ENCODE data around the gene CWH43. TPM values are rescaled to one million over a fixed set of nuclear protein-coding genes. Genes with fewer than 3 reads are reported as not detected.
"Not testable (repeated sequence)": the region's sequence is repeated elsewhere in the genome, so short reads cannot be mapped to it uniquely, and the experiment has no call there.

Gene CWH43
- total and polyA plus RNA-seq, 2 of the 13 experiments (the other 11 are each of a cell fraction or from before 2014, with no cell fraction given) = not detected

DNA sequence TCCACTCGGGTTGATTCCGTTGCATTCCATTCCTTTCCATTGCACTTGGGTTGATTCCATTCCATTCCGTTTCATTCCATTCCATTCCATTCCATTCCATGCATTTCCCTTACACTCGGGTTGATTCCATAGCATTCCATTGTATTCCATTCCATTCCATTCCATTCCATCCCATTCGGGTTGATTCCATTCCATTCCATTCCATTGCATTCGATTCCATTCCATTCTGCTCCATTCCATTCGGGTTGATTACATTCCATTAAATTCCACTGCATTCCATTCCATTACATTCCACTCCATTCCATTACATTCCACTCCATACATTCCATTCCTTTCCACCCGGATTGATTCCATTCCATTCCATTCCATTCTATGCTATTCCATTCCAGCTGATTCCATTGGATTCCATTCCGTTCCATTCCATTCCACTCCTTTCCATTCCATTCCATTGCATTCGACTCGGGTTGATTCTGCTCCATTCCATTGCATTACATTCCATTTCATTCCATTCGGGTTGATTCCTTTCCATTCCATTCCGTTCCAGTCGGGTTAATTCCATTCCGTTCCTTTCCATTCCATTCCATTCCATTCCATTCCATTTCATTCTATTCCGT is 113.9 kb downstream of the CWH43 start:
- 8% methylated on average over 16 of the region's 16 CpGs for WGBS (ENCODE audit: low lambda C conversion rate)
- H3K9me3 ChIP-seq (ENCODE audit: low read length) = peaks cover 73% of the 10 kb centered on the region
- H3K79me2 ChIP-seq (ENCODE audit: insufficient read depth, low read length); H4K20me1 ChIP-seq (ENCODE audit: insufficient read depth, low read length); FAIRE-seq; H2AFZ ChIP-seq (ENCODE audit: low read length); in situ Hi-C loops (cut with HindIII; ENCODE audit: extremely low pct_ligation_motif_present, low pct_unique_long_range_greater_than_20kb); H3K36me3 ChIP-seq (replicated peaks in 1 of 2; ENCODE audit: control insufficient read depth in 1 of 2, insufficient read depth in 2 of 2, low read length in 2 of 2); H3K27ac ChIP-seq (ENCODE audit: extremely low read length, insufficient read depth, low read length); intact Hi-C loops (cut with micrococcal nuclease; ENCODE audit: unreplicated experiment); H3K27me3 ChIP-seq (ENCODE audit: control insufficient read depth in 1 of 2, insufficient read depth in 2 of 2, low read length in 2 of 2); H3K4me1 ChIP-seq (ENCODE audit: insufficient read depth, low read length); DNase-seq (ENCODE audit: low spot score); H3K4me2 ChIP-seq (ENCODE audit: low read depth, low read length); ATAC-seq; POLR2A ChIA-PET; H3K4me3 ChIP-seq (replicated peaks in 1 of 3; ENCODE audit: insufficient read depth in 1 of 3, low read depth in 2 of 3, low read length in 3 of 3); BruUV-seq (replicated peaks); H3K9ac ChIP-seq (ENCODE audit: insufficient read depth, low read depth, low read length); CTCF ChIA-PET (ENCODE audit: low intra/inter-chr PET ratio, low total read pairs): not testable (repeated sequence)
- TF ChIP-seq, protein P1, sequence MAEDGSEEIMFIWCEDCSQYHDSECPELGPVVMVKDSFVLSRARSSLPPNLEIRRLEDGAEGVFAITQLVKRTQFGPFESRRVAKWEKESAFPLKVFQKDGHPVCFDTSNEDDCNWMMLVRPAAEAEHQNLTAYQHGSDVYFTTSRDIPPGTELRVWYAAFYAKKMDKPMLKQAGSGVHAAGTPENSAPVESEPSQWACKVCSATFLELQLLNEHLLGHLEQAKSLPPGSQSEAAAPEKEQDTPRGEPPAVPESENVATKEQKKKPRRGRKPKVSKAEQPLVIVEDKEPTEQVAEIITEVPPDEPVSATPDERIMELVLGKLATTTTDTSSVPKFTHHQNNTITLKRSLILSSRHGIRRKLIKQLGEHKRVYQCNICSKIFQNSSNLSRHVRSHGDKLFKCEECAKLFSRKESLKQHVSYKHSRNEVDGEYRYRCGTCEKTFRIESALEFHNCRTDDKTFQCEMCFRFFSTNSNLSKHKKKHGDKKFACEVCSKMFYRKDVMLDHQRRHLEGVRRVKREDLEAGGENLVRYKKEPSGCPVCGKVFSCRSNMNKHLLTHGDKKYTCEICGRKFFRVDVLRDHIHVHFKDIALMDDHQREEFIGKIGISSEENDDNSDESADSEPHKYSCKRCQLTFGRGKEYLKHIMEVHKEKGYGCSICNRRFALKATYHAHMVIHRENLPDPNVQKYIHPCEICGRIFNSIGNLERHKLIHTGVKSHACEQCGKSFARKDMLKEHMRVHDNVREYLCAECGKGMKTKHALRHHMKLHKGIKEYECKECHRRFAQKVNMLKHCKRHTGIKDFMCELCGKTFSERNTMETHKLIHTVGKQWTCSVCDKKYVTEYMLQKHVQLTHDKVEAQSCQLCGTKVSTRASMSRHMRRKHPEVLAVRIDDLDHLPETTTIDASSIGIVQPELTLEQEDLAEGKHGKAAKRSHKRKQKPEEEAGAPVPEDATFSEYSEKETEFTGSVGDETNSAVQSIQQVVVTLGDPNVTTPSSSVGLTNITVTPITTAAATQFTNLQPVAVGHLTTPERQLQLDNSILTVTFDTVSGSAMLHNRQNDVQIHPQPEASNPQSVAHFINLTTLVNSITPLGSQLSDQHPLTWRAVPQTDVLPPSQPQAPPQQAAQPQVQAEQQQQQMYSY (CRISPR knock-in tag; IDR thresholded peaks at IDR 0.05) = 0 out of 2 replicates have a peak, but pooled peaks have one; percentile 6

DNA sequence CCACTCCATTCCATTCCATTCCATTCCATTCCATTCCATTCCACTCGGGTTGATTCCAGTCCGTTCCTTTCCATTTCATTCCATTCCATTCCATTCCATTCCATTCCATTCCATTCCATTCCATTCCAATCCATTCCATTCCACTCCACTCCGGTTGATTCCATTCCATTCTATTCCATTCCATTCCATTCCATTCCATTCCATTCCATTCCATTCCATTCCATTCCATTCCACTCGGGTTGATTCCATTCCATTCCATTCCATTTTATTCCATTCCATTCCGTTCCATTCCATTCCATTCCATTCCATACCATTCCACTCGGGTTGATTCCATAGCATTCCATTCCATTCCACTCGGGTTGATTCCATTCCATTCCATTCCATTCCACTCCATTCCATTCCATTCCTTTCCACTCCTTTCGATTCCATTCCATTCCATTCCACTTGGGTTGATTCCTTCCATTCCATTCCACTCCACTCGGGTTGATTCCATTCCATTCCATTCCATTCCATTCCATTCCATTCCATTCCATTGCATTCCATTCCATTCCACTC is 116.3 kb downstream of the CWH43 start:
- in situ Hi-C loops (cut with HindIII; ENCODE audit: extremely low pct_ligation_motif_present, low pct_unique_long_range_greater_than_20kb); H3K27me3 ChIP-seq (ENCODE audit: control insufficient read depth in 1 of 2, insufficient read depth in 2 of 2, low read length in 2 of 2); CTCF ChIA-PET (ENCODE audit: low intra/inter-chr PET ratio, low total read pairs); H4K20me1 ChIP-seq (ENCODE audit: insufficient read depth, low read length); H3K4me3 ChIP-seq (replicated peaks in 1 of 3; ENCODE audit: insufficient read depth in 1 of 3, low read depth in 2 of 3, low read length in 3 of 3); H3K4me1 ChIP-seq (ENCODE audit: insufficient read depth, low read length); POLR2A ChIA-PET; intact Hi-C loops (cut with micrococcal nuclease; ENCODE audit: unreplicated experiment); BruUV-seq (replicated peaks); H2AFZ ChIP-seq (ENCODE audit: low read length); H3K27ac ChIP-seq (ENCODE audit: extremely low read length, insufficient read depth, low read length); H3K9ac ChIP-seq (ENCODE audit: insufficient read depth, low read depth, low read length); FAIRE-seq; H3K4me2 ChIP-seq (ENCODE audit: low read depth, low read length); DNase-seq (ENCODE audit: low spot score); H3K79me2 ChIP-seq (ENCODE audit: insufficient read depth, low read length); H3K36me3 ChIP-seq (replicated peaks in 1 of 2; ENCODE audit: control insufficient read depth in 1 of 2, insufficient read depth in 2 of 2, low read length in 2 of 2): not testable (repeated sequence)
- WGBS (ENCODE audit: low lambda C conversion rate) = 4% methylated on average over 9 of the region's 9 CpGs
- TF ChIP-seq, protein P1 (CRISPR knock-in tag; IDR thresholded peaks at IDR 0.05) = 0 out of 2 replicates have a peak, but pooled peaks have one; percentile 41
- peak; percentile 58 for ATAC-seq
- peaks cover 76% of the 10 kb centered on the region for H3K9me3 ChIP-seq (ENCODE audit: low read length)

Data from HepG2 (cell line).